Hepatocyte (in vitro differentiated cells): ENCODE data around the gene HOXB7.
A peak's percentile ranks its signal among the peaks of the same experiment; 100 is the strongest.

ENCODE experiments used
- CTCF ChIP-seq: fragments of 200-600 bp; sonication (generic); IDR thresholded peaks from 2 replicates; pipeline ENCODE4 v1.5.1; 2016; ENCODE audit warnings: antibody characterized with exemption, mild to moderate bottlenecking; ENCODE audit not compliant: poor library complexity
- EZH2phosphoT487 ChIP-seq: fragments of 200-600 bp; sonication (generic); IDR thresholded peaks from one replicate; pipeline ENCODE4 v1.6.1; 2018; ENCODE audit warnings: antibody characterized with exemption, mild to moderate bottlenecking, low read depth, moderate library complexity; ENCODE audit not compliant: unreplicated experiment, severe bottlenecking

GRCh38 chr17:48613862-48614694 is 3.3 kb upstream of the HOXB7 start:
- no peak for TF ChIP-seq CTCF
- TF ChIP-seq EZH2phosphoT487 = peak; percentile 90
